IPS-18a (cell line): ENCODE data around the gene ILF2.

Experiments used
- H3K27ac ChIP-seq: one replicate; pipeline ENCODE4 v1.5.1; 2013; ENCODE audit warnings: low read length
- H3K27me3 ChIP-seq: one replicate; pipeline ENCODE4 v1.6.1; 2013; ENCODE audit warnings: mild to moderate bottlenecking, low read length; ENCODE audit not compliant: control insufficient read depth, insufficient read depth
- H3K36me3 ChIP-seq: one replicate; pipeline ENCODE4 v1.6.1; 2013; ENCODE audit warnings: low read depth, low read length; ENCODE audit not compliant: control insufficient read depth
- H3K4me1 ChIP-seq: one replicate; pipeline ENCODE4 v1.6.1; 2013; ENCODE audit warnings: low read depth, low read length; ENCODE audit not compliant: control insufficient read depth
- H3K4me3 ChIP-seq: one replicate; pipeline ENCODE4 v1.5.1; 2013; ENCODE audit warnings: low read length
- H3K9ac ChIP-seq: one replicate; pipeline ENCODE4 v1.6.1; 2013; ENCODE audit warnings: mild to moderate bottlenecking, low read length, moderate library complexity
- H3K9me3 ChIP-seq: one replicate; pipeline ENCODE4 v1.6.1; 2013; ENCODE audit warnings: low read depth, low read length; ENCODE audit not compliant: control insufficient read depth

Gene ILF2

GRCh38 chr1:153617663-153618062, 53.1 kb downstream of the ILF2 start:
- H3K9ac ChIP-seq = no peak overlapping the region
- no peaks in the 10 kb centered on the region for H3K27me3 ChIP-seq
- H3K4me1 ChIP-seq = peaks cover 8% of the 10 kb centered on the region
- no peak overlapping the region for H3K27ac ChIP-seq
- no peak overlapping the region for H3K4me3 ChIP-seq
- peaks cover 9% of the 10 kb centered on the region for H3K36me3 ChIP-seq
- no peaks in the 10 kb centered on the region for H3K9me3 ChIP-seq

- no peak overlapping the region for H3K9ac ChIP-seq
- peaks cover 5% of the 10 kb centered on the region for H3K36me3 ChIP-seq
- no peaks in the 10 kb centered on the region for H3K27me3 ChIP-seq
- H3K9me3 ChIP-seq = no peaks in the 10 kb centered on the region
- no peak overlapping the region for H3K4me3 ChIP-seq
- no peak overlapping the region for H3K27ac ChIP-seq
- peaks cover 14% of the 10 kb centered on the region for H3K4me1 ChIP-seq
These were observed 53.9 kb downstream of the ILF2 start for GRCh38 chr1:153616917-153617311.

- H3K36me3 ChIP-seq = peaks cover 5% of the 10 kb centered on the region
- H3K4me3 ChIP-seq = no peak within 1 kb of the TSS
- peaks cover 14% of the 10 kb centered on the region for H3K4me1 ChIP-seq
- H3K27ac ChIP-seq = no peak within 1 kb of the TSS
- no peak within 1 kb of the TSS for H3K9ac ChIP-seq
- no peaks in the 10 kb centered on the region for H3K27me3 ChIP-seq
- H3K9me3 ChIP-seq = no peaks in the 10 kb centered on the region
These were observed 54.5 kb downstream of the ILF2 start, which contains the start of gene S100A14 for GRCh38 chr1:153616144-153616916. S100A14 (minus strand) TSS chr1:153616325; CDS start chr1:153615858, 467 bp downstream.

- H3K9ac ChIP-seq = no peak overlapping the region
These were observed 55.4 kb downstream of the ILF2 start for GRCh38 chr1:153615406-153615805.

GRCh38 chr1:153614906-153615305, 55.9 kb downstream of the ILF2 start:
- no peak overlapping the region for H3K9ac ChIP-seq
- H3K27me3 ChIP-seq = no peaks in the 10 kb centered on the region
- no peak overlapping the region for H3K27ac ChIP-seq
- peaks cover 14% of the 10 kb centered on the region for H3K4me1 ChIP-seq
- H3K9me3 ChIP-seq = no peaks in the 10 kb centered on the region
- H3K4me3 ChIP-seq = no peak overlapping the region
- H3K36me3 ChIP-seq = peaks cover 5% of the 10 kb centered on the region

More at GRCh38 chr1:153615406-153615805, 55.4 kb downstream of the ILF2 start:
- Histone ChIP-seq H3K9me3 (no peaks in the 10 kb centered on the region), H3K27me3 (no peaks in the 10 kb centered on the region), H3K4me3 (no peak overlapping the region), H3K4me1 (peaks cover 14% of the 10 kb centered on the region), H3K36me3 (peaks cover 5% of the 10 kb centered on the region), H3K27ac (no peak overlapping the region)

- H3K4me3 ChIP-seq = no peak overlapping the region
These were observed 56.4 kb downstream of the ILF2 start for GRCh38 chr1:153614189-153614900.

GRCh38 chr1:153613406-153613805, 57.4 kb downstream of the ILF2 start:
- H3K9me3 ChIP-seq = no peaks in the 10 kb centered on the region
- H3K27ac ChIP-seq = no peak overlapping the region
- no peaks in the 10 kb centered on the region for H3K27me3 ChIP-seq
- no peaks in the 10 kb centered on the region for H3K36me3 ChIP-seq
- H3K4me1 ChIP-seq = peaks cover 27% of the 10 kb centered on the region
- H3K9ac ChIP-seq = no peak overlapping the region
- H3K4me3 ChIP-seq = no peak overlapping the region

More at GRCh38 chr1:153614189-153614900, 56.4 kb downstream of the ILF2 start:
- Histone ChIP-seq H3K27ac (no peak overlapping the region), H3K27me3 (no peaks in the 10 kb centered on the region), H3K4me1 (peaks cover 17% of the 10 kb centered on the region), H3K9me3 (no peaks in the 10 kb centered on the region), H3K36me3 (peaks cover 5% of the 10 kb centered on the region), H3K9ac (no peak overlapping the region)

GRCh38 chr1:153612755-153613331, 58.0 kb downstream of the ILF2 start, which contains the start of gene S100A16:
S100A16 (minus strand) TSS chr1:153613137; CDS start chr1:153608151, 4,986 bp downstream.
- H3K4me3 ChIP-seq = peak within 1 kb of the TSS; percentile 48
- H3K27ac ChIP-seq = no peak within 1 kb of the TSS
- no peaks in the 10 kb centered on the region for H3K27me3 ChIP-seq
- H3K9me3 ChIP-seq = no peaks in the 10 kb centered on the region
- no peaks in the 10 kb centered on the region for H3K36me3 ChIP-seq
- H3K4me1 ChIP-seq = peaks cover 28% of the 10 kb centered on the region
- peak within 1 kb of the TSS; percentile 6 for H3K9ac ChIP-seq

- Histone ChIP-seq H3K36me3 (no peaks in the 10 kb centered on the region), H3K9me3 (no peaks in the 10 kb centered on the region), H3K27ac (no peak overlapping the region), H3K4me3 (peak overlapping the region; percentile 48), H3K9ac (peak overlapping the region; percentile 6), H3K27me3 (no peaks in the 10 kb centered on the region), H3K4me1 (peaks cover 28% of the 10 kb centered on the region)
These were observed 58.6 kb downstream of the ILF2 start for GRCh38 chr1:153612111-153612754.
